Measurements from ENCODE around the gene HOXB7. TPM values are rescaled to one million over a fixed set of nuclear protein-coding genes. Genes with fewer than 3 reads are reported as not detected.
A peak's percentile ranks its signal among the peaks of the same experiment; 100 is the strongest.

HOXB7 gene
- total RNA-seq, 2 experiments from 2014 or later, result 9.2 to 16.3 TPM

GRCh38 chr17:48615963-48616716 lies 5.3 kb upstream of the HOXB7 start:
- intact Hi-C loops (cut with micrococcal nuclease; ENCODE audit: unreplicated experiment), result loop anchor here (5.0 kb wide), 1 partner anchor 589 kb away; no protein-coding TSS in a partner anchor
- H3K4me3 ChIP-seq (ENCODE audit: low read depth, low read length, poor library complexity, severe bottlenecking), result no peak overlapping the region
- H3K4me1 ChIP-seq (ENCODE audit: insufficient read depth, low read length, poor library complexity, severe bottlenecking), result peaks cover 16% of the 10 kb centered on the region

GRCh38 chr17:48615047-48615962 lies 4.5 kb upstream of the HOXB7 start, which contains the start of gene HOXB8:
Gene HOXB8, minus strand, starts transcription at chr17:48615292. Its CDS starts 588 bp downstream, at chr17:48614704.
- no peak within 1 kb of the TSS for H3K27ac ChIP-seq (ENCODE audit: low read depth, low read length, poor library complexity, severe bottlenecking)
- H2AFZ ChIP-seq (ENCODE audit: low read length), result no peak within 1 kb of the TSS
- no peak for TF ChIP-seq CTCF (conservative IDR thresholded peaks at IDR 0.05; ENCODE audit: low read length)
- 0 out of 2 replicates have a peak, but pooled peaks have one; percentile 64 for TF ChIP-seq EZH2phosphoT487 (IDR thresholded peaks at IDR 0.05; ENCODE audit: borderline replicate concordance, low read depth, low read length)
- no peaks in the 10 kb centered on the region for H3K9me2 ChIP-seq (ENCODE audit: insufficient read depth, low read length)
- no peaks in the 10 kb centered on the region for H3K79me2 ChIP-seq (ENCODE audit: insufficient read depth, low read depth, low read length)
- peaks cover 16% of the 10 kb centered on the region for H3K4me1 ChIP-seq (ENCODE audit: insufficient read depth, low read length, poor library complexity, severe bottlenecking)
- intact Hi-C loops (cut with micrococcal nuclease; ENCODE audit: unreplicated experiment), result loop anchor here (5.0 kb wide), 1 partner anchor 588 kb away; no protein-coding TSS in a partner anchor
- no peak within 1 kb of the TSS for H3K4me3 ChIP-seq (ENCODE audit: low read depth, low read length, poor library complexity, severe bottlenecking)
- no TSS peak for BruUV-seq (replicated peaks)
- no peaks in the 10 kb centered on the region for H3K36me3 ChIP-seq (ENCODE audit: insufficient read depth, low read length)
- ChIA-PET CTCF (ENCODE audit: unreplicated experiment) (no interaction called here), POLR2A (no interaction called here)
- no peaks in the 10 kb centered on the region for H3K9me3 ChIP-seq (ENCODE audit: low read length)
- H3K4me2 ChIP-seq (ENCODE audit: low read length), result no peak within 1 kb of the TSS
- DNase-seq (ENCODE audit: low spot score), result no peak
- no peaks in the 10 kb centered on the region for H4K20me1 ChIP-seq (ENCODE audit: insufficient read depth, low read length)

More at GRCh38 chr17:48615963-48616716, 5.3 kb upstream of the HOXB7 start:
- CTCF ChIA-PET (ENCODE audit: unreplicated experiment), result no interaction called here
- TF ChIP-seq EZH2phosphoT487 (IDR thresholded peaks at IDR 0.05; ENCODE audit: borderline replicate concordance, low read depth, low read length), result no peak
- Histone ChIP-seq H4K20me1 (ENCODE audit: insufficient read depth, low read length) (no peaks in the 10 kb centered on the region), H3K27ac (ENCODE audit: low read depth, low read length, poor library complexity, severe bottlenecking) (no peak overlapping the region), H3K4me2 (ENCODE audit: low read length) (no peak overlapping the region), H3K79me2 (ENCODE audit: insufficient read depth, low read depth, low read length) (no peaks in the 10 kb centered on the region), H3K9me3 (ENCODE audit: low read length) (no peaks in the 10 kb centered on the region), H3K9me2 (ENCODE audit: insufficient read depth, low read length) (no peaks in the 10 kb centered on the region), H2AFZ (ENCODE audit: low read length) (no peak overlapping the region), H3K36me3 (ENCODE audit: insufficient read depth, low read length) (no peaks in the 10 kb centered on the region)
- POLR2A ChIA-PET, result no interaction called here
- BruUV-seq (replicated peaks), result no TSS peak
- no peak for DNase-seq (ENCODE audit: low spot score)

All from OCI-LY7 (cell line).